GM21381 (cell line): ENCODE results near the gene KLF18.
"Not testable (repeated sequence)": the region's sequence is repeated elsewhere in the genome, so short reads cannot be mapped to it uniquely, and the experiment has no call there.

Experiments
- ATAC-seq: cut with Tn5 transposase; IDR thresholded peaks from one replicate; pipeline ENCODE4 v1.9.1; 2021; ENCODE audit warnings: mild to moderate bottlenecking, moderate library complexity; ENCODE audit not compliant: unreplicated experiment

The KLF18 gene

GRCh38 chr1:44141531-44141930 lies at the start of gene KLF18:
Gene KLF18, minus strand, starts transcription at chr1:44141631. Its CDS starts 0 bp downstream, at chr1:44141631.
- no peak for ATAC-seq

- no peak for ATAC-seq
Observed at GRCh38 chr1:44174630-44175029, 33.2 kb upstream of the KLF18 start.

GRCh38 chr1:44170281-44170823 lies 28.9 kb upstream of the KLF18 start:
- no peak for ATAC-seq

- no peak for ATAC-seq
Observed at GRCh38 chr1:44168520-44169098, 27.2 kb upstream of the KLF18 start.

GRCh38 chr1:44161546-44161945 lies 20.1 kb upstream of the KLF18 start:
- ATAC-seq: no peak

GRCh38 chr1:44158871-44159270 lies 17.4 kb upstream of the KLF18 start:
- no peak for ATAC-seq

- no peak for ATAC-seq
Observed at GRCh38 chr1:44157903-44158302, 16.5 kb upstream of the KLF18 start.

GRCh38 chr1:44154049-44154448 lies 12.6 kb upstream of the KLF18 start:
- ATAC-seq: no peak

- ATAC-seq: no peak
Observed at GRCh38 chr1:44152692-44153091, 11.3 kb upstream of the KLF18 start.

GRCh38 chr1:44151808-44152207 lies 10.4 kb upstream of the KLF18 start:
- ATAC-seq: no peak

GRCh38 chr1:44151332-44151731 lies 9.9 kb upstream of the KLF18 start:
- no peak for ATAC-seq

- no peak for ATAC-seq
Observed at GRCh38 chr1:44147582-44147981, 6.2 kb upstream of the KLF18 start.

- ATAC-seq: no peak
Observed at GRCh38 chr1:44146536-44147361, 5.3 kb upstream of the KLF18 start.

- ATAC-seq: no peak
Observed at GRCh38 chr1:44144962-44145756, 3.7 kb upstream of the KLF18 start.

GRCh38 chr1:44139565-44139964 lies 1.9 kb downstream of the KLF18 start:
- ATAC-seq: not testable (repeated sequence)

GRCh38 chr1:44138239-44138638 lies 3.2 kb downstream of the KLF18 start:
- ATAC-seq: no peak

- ATAC-seq: no peak
Observed at GRCh38 chr1:44135886-44136285, 5.5 kb downstream of the KLF18 start.

- ATAC-seq: no peak
Observed at GRCh38 chr1:44134071-44134920, 7.1 kb downstream of the KLF18 start.

- ATAC-seq: no peak
Observed at GRCh38 chr1:44131411-44131810, 10.0 kb downstream of the KLF18 start.
